Measurements from ENCODE around the gene MAP1LC3B2. TPM values are rescaled to one million over a fixed set of nuclear protein-coding genes. Genes with fewer than 3 reads are reported as not detected.

MAP1LC3B2 gene
- total RNA-seq (2014; rRNA removed; shearing (Covaris generic)): 0.53 TPM in 1 of 2 replicates, not detected in the other
- polyA plus RNA-seq (2015; cell fraction: cytosol; rRNA removed): 0.66 and 0.76 TPM in 2 replicates
- 0.99 TPM in 1 of 2 replicates, not detected in the other for polyA plus RNA-seq (2015; cell fraction: nucleus; rRNA removed)

DNA sequence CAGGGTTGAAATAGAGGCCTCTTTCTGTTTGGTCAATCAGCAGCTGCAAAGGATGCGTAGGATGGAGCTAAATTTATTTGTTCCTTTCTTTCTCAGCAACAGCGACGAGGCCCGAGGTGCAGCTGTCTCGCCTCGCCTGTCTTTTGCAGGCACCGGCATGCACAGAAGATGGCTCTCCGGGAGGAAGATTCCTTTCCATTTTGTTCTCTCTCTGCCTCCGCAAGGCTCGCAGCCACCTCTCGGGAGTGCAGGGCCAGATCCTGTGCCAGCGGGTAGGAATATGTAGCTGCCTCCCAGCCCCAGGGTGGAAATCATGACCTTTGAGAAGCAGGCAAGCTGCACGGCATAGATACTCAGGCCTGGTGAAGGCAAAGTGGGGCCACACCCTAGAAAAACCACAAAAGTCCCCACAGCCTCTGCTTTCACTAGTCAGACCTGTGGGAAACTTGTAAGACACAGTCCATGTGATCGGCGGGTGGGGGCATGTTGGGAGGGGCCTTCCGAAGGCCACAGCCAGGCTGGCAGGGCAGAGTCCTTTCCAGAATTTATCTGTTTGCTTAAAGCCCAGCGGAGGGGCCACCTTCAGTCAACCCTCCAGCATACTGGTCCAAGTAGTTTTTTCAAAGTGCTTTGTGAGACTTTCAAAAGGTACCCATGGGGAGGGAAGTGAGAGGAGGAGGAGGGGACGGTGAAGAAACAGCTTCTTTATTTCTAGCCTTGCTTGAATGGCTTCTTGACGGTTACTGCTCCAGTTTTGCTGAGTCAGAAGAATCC lies at the start of gene MAP1LC3B2:
TSS of gene MAP1LC3B2 (plus strand) at position 220 of the 774 bp plus-strand sequence. CDS start 16,562 bp downstream, outside the sequence.
- DNase-seq (ENCODE audit: low read depth): peak; percentile 95

DNA sequence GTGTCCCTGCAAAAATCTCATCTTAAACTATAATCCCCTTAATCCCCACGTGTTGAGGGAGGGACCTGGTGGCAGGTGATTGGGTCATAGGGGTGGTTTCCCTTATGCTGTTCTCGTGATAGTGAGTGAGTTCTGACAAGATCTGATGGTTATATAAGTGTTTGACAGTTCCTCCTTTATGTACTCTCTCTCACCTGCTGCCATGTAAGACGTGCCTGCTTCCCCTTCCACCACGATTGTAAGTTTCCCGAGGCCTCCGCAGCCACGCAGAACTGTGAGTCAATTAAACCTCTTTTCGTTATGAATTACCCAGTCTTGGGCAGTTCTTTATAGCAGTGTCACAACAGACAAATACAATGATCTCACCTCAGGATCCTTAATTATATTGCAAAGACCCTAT lies 45.2 kb upstream of the MAP1LC3B2 start:
- DNase-seq (ENCODE audit: low read depth): no peak

DNA sequence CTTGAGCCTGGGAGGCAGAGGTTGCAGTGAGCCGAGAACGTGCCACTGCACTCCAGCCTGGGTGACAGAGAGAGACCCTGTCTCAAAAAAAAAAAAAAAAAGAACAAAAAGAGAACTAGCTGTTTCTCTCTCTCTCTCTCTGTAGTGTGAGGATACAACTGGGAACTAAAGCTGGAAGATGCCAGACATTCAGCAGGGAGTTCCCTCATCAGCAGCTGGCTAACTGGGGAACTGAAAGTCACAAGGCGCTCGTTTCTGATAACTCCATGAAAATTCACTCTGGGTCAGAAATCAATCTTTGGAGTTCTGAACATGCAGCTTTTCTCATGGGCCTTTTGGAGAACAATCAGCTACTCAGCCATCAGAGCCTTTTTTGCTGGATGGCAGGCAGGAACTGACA lies 43.5 kb upstream of the MAP1LC3B2 start:
- DNase-seq (ENCODE audit: low read depth): no peak

DNA sequence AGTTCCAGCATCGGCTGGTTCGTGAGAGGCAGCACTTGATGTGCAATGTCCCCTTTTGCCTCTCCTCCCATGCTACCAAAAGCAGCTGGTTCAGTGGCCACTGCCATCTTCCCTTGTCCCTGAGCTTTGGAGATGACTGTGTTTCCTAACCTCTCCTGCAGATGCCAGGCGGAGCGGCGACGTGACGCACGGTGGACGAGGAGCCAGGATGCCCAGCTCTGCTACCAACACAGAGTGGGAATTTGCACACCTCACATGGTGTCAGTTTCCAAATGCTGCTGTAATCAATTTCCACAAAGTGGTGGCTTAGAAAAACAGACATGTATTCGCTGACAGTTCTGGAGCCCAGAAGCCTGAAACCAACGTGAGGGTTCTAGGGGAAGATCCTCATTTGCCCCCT lies 42.5 kb upstream of the MAP1LC3B2 start:
- no peak for DNase-seq (ENCODE audit: low read depth)

DNA sequence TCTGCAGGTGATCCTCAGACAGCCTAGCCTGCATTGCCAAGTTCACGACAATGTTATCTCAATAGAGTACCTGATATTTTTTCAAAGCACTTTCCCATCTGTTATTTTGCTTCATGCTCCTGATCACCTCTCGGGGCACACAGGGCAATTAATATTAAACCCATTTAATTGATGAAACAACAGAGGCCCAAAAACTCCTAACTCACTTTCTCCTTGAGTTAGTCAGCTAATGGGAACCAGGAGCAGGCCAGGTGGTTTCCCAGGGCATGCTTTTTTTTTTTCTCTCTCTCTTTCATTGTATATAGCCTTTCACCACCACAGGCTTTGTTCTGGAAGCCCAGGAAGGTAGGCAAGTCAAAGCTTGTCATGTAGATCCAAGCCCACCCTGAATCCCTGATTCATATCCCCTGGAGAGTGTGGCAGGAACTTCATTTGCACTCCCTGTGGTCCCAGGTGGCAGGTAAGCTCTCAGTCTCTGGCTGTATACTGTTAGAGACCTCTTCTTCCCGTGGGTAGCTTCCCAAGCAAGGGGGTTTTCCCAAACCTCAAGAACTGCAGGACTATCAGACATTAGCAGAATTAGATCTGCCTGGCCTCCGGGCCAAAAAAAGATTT lies 41.6 kb upstream of the MAP1LC3B2 start:
- no peak for DNase-seq (ENCODE audit: low read depth)

DNA sequence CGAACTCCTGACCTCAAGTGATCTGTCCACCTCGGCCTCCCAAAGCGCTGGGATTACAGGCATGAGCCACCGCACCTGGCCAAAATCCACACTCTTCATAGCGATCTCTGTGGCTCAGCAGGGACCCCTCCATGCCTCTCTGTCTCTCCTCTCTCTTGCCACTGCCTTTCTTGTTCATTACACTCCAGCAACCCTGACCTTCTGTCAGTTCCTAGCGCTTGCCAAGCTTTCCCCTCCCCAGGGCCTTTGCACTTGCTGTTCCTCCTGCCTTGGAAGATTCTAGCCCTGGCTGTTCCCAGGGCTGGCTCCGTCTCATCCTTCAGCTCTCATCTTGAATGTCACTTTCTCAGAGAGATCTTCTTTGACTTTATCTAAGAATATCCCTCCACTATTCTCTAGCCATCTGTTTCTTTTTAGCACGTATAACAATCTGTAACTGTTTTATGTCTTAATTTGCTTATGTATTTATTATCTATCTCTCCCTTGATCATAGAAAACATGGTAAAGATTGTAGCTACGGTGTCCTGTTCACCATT lies 38.9 kb upstream of the MAP1LC3B2 start:
- DNase-seq (ENCODE audit: low read depth): no peak

DNA sequence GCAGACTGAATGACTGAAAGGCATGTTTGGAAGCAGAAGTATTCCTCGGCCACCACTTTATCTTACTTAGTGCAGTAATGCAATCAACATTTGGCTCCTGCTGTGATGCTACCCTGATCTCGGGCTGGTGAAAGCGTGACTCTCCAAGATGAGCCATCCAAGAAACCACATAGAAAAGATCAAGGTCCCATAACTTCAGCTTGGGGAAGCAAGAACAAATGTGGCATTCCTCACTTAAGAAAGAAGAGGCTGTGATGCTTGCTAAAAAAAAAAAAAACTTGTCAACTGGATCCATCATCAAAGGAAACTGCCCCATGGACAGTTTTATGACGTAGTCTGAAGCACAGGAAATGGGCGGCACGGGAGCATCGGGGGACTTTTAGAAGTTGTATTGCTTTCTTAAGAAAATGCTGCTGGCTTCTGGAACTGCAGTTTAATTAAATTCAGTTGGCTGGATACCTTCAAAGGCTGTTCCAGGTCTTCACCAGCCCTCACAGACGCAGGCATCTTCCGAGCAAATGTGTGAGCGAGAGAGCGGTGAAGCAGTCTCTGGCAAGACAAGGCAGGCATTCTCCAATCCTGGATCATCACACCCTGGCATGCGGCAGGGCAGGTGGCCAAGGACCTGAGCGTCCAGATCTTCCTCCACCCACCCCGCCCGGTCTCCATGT lies 38.2 kb upstream of the MAP1LC3B2 start:
- DNase-seq (ENCODE audit: low read depth): peak; percentile 73

DNA sequence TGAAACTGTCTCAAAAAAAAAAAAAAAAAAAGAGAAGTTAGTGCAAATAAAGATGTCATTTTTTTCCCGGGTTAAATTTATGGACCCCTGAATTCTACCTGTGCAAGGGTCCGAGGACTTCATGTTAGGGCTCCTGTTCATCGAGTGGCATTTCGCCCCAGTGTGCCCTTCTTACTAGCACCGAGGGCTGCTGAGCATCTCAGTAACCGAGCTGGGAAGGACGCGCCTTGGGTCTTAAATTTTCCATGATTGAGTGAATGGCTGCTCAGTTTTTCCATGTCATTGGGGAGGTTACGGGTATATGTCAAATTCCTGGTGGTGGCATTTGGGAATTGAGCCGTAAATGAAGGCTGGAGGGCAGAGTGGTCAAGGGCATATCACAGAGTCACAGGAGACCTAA lies 34.9 kb upstream of the MAP1LC3B2 start:
- no peak for DNase-seq (ENCODE audit: low read depth)

DNA sequence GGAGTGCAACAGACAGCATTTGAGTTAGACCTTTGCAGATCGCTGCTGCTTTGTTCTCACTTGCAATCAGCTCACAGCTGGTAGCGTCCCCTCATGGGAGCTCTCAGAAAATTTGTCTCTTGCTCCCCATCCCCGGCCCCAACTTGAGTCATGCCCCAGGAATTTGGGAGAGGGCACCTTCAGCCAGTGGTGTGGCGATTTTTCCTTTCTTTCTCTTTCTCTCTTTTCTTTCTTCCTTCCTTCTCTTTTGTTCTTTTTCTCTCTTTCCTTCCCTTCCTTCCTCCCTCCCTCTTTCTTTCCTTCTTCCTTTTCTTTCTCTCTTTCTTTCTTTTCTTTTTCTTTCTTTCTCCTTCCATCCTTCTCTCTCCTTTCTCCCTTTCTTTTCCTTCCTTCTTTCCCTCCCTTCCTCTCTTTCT lies 34.2 kb upstream of the MAP1LC3B2 start:
- peak; percentile 73 for DNase-seq (ENCODE audit: low read depth)

DNA sequence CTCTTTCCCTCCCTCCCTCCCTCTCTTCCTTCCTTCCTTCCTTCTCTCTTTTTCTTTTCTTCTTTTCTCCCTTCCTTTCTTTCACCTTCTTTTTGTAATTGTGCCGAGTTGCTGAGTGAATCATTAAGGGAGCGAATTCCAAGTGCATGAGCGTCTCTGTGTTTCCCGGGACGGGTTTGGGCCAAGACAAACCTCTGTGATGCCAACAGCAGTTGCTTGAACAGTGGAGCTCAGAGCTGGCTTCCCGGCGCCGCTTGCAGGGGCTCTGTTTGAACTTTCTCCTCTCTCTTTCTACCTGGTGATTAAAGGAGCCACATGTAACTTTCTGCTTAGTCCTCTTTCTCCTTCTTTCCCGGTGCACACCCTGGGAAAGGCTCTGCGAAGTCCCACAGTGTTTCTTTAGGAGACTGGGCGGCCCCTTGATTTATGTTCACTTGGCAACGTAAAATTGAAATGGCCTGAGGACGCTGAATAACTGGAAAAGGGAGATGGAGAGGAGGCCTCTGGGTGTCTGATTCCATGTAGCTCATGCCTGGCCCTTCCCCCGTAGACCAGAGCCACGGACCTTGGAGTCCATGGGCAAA lies 33.7 kb upstream of the MAP1LC3B2 start:
- peak; percentile 88 for DNase-seq (ENCODE audit: low read depth)

DNA sequence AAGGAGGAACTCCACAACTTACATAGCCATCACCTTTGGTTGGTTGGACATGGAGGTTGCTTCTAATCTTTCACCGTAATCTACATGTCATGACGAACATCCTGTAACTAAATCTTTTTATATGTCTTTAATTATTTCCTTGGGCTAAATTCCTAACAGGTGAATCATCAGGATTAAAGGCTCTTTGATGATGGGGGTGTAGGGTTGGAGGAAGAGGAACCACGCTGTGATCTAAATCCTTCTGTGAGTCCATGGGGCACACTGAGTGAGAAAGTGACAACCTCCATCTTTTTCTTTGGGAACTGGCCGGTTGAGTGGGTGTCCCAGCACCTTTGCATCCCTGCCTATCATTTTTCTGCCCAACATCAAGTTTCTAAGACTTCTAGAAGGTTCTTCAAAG lies 31.1 kb upstream of the MAP1LC3B2 start:
- DNase-seq (ENCODE audit: low read depth): peak; percentile 97

DNA sequence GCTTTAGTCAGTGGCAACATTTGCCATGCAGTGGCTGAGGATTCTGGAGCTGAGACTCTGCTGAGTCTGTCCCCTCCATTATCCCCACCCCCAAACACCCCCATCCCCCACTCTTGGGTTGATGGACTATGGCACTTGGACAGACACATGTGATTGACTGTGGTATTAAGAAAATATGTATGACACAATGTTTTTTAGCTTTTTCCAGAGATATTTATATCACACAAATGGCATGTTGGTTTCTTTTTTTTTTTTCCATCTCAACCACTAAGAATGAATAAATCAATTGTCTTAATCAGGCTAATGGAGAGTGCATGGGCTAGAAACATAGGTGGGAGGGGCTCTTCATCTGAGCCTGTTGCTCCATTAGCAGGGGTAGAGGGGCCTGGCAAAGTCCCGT lies 30.7 kb upstream of the MAP1LC3B2 start:
- DNase-seq (ENCODE audit: low read depth): no peak

DNA sequence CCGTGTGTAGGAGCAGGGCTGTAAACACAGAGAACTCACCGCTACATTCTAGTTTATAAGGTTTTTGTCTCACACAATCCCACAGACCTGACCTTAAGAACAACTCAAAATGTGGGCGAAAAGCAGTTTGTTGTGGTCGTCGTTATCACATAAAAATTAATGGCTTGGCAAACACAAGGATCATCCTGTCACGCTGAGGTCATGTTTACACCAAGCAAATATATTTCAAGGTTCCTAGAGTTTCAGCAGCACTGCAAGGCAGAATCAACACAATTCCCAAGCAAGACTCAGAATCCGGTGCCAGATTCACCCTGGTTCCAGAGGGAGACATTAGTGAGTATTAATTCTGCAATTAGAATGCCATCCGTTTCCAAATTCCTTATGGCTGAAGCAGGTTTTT lies 30.1 kb upstream of the MAP1LC3B2 start:
- no peak for DNase-seq (ENCODE audit: low read depth)

DNA sequence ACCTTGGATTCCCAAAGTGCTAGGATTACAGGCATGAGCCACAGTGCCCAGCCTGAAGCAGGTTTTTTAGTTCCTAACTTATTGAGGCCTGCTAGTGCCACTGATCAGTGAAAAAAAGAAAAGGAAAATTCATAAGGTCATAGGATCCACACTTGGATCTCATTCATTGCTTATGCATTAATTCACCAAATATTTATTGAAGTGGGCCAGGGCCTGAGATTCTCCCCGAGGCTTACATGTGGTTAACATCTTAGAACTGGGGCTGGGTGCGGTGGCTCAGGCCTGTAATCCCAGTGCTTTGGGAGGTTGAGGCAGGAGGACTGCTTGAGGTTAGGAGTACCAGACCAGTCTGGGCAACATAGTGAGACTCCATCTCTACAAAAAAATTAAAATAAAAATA lies 29.5 kb upstream of the MAP1LC3B2 start:
- DNase-seq (ENCODE audit: low read depth): no peak

DNA sequence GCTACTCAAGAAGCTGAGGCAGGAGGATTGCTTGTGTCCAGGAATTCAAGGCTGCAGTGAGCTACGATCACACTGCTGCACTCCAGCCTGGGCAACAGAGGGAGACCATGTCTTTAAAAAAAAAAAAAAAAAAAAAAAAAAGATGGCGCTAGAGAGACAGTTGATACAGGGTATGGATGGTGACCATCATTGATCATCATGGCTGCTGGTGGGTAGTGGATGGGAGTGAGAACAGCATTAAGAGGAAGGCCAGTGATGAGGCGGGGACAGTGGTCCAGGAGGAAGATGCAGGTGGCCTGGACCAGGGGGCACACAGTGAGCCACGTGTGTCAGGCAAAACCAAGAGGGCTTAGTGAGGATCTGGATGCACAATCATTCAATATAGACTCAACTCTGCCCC lies 26.8 kb upstream of the MAP1LC3B2 start:
- DNase-seq (ENCODE audit: low read depth): no peak

DNA sequence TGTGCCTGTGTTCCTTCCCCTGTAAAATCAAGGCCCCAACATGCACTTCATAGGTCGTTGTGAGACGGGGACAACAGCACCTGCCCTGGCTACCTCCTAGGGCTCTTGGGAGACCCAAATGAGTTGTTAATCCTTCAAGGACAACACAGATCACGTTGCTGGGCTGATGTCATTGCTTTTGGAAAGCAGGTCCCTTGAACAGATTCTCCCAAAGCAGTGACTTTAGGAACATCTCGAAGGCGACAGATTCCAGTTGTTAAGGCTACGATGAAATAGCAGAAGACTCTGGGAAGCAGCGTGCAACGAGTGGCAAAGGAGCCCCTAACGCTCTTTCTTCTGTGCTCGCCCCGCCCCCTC lies 26.2 kb upstream of the MAP1LC3B2 start:
- no peak for DNase-seq (ENCODE audit: low read depth)

DNA sequence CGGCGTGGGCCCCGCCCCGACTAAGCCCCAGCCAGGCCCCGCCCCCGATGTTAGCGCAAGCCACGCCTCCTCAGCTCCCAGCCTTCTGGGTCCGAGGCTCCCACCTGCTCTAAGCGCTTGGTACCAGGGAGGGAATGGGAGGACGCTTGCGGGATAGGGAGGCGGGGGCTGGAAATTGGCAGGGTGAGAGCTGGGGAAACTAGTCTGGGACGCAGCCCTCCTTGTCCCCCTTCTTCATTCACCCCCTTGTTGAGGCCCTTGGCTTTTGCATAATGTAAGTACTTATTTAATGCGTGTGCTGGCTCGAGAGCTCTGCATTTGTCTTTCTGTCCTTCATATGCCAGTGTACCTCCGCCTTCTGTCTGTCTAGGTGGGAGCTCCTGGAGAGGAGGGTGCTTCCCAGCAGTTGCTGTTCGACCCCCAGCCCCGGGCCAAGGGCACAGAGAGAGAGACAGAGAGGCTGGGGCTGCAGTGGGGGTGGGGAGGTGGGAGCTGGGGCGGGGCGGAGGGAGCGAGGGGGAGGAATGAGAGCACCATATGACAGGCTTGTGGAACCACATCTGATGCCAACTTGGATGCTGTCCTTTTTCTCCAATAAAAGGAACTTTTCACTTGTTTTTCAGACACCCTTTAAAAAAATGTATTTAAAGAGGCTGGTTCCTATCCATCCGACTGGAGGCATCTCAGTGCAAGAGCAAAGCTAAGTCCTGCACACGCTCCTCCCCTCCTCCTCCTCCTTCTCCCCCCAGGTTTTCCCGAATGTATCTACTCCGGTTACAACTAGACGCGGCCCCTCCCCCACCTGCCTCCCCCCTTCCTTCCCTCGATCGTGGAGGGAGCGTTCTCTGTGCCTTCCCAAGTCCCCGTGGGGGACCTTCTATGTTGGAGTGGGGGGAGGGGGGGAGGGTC lies 25.6 kb upstream of the MAP1LC3B2 start:
- peak; percentile 64 for DNase-seq (ENCODE audit: low read depth)

DNA sequence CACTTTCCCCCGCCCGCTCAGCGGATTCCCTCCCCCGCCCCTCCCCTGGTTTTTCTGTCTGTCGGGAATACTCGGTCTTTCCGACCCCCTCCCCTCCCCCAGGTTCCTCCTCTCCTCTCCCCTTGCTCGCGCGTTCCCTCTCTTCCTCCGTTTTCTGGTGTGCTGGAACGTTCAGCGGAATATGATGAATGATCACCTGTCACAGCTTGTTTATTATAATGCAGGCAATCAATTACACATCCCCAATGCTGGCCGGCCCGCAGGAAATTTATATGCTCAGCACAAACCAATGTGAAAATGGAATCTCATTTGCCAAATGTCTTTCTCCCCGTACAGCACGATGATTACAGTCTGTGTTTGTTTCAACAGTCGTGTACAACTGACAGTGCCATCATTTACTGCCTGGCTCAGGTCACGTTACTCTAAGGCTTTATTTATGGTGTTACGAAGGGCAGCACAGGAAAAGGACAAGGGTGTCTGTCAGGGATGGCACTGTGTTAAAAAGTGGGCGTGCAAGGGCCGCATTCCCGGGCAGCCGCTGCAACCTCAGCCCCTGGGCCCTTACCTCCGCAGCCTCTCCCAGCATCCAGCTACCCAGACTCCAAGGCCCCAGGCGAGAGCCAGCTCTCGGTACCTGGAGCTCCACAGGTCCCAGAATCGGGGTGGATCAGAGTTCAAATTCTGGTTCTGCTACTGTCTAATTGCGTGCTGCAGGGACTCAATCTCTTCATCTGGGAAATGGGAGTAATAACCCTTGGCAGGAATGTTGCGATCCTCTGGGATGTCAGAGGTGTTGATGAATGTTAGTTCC lies 24.7 kb upstream of the MAP1LC3B2 start:
- DNase-seq (ENCODE audit: low read depth): no peak

DNA sequence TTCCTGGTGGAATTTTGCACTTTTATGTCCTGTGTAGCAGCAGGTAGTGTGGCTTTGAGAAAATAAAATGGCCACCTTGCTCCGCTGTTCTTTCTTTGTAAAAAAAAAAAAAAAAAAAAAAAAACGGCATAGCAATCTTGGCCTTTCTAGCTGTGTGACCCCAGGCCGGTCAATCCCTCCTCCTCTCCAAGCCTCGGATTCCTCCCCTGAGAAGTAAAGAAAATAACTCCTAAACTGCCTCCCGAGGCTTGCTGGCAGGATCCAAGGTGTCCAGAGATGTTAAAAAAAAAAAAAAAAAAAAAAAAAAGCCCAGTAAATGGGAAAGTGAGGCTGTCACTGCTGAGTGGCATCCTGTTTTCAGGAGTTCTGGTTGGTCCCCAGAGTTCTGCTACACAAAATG lies 23.9 kb upstream of the MAP1LC3B2 start:
- no peak for DNase-seq (ENCODE audit: low read depth)
